Measurements from ENCODE around the gene RFNG.

DNA sequence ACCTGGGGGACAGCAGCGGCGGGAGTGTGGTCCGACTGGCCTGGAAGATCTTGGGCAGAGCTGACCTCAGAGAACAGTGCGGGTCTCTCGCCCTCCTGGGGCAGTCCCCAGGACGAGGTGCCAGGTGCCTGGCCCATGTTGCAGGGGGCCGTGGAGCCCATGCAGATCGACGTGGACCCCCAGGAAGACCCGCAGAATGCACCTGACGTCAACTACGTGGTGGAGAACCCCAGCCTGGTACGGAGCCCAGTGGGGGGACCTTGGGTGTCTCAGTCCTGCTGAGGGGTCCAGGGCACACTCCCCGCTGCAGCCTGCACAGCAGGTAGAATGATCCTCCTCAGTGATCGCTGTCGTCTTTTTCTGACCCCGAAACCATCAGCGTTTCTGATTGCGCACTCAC, 1.5 kb upstream of the RFNG start:
- TF ChIP-seq, protein P1, sequence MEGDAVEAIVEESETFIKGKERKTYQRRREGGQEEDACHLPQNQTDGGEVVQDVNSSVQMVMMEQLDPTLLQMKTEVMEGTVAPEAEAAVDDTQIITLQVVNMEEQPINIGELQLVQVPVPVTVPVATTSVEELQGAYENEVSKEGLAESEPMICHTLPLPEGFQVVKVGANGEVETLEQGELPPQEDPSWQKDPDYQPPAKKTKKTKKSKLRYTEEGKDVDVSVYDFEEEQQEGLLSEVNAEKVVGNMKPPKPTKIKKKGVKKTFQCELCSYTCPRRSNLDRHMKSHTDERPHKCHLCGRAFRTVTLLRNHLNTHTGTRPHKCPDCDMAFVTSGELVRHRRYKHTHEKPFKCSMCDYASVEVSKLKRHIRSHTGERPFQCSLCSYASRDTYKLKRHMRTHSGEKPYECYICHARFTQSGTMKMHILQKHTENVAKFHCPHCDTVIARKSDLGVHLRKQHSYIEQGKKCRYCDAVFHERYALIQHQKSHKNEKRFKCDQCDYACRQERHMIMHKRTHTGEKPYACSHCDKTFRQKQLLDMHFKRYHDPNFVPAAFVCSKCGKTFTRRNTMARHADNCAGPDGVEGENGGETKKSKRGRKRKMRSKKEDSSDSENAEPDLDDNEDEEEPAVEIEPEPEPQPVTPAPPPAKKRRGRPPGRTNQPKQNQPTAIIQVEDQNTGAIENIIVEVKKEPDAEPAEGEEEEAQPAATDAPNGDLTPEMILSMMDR (IDR thresholded peaks at IDR 0.05), result no peak
- TF ChIP-seq POLR2A (IDR thresholded peaks at IDR 0.05), result no peak
